GM12874 (cell line): ENCODE results near the gene TUFT1.

Experiments
- TF ChIP-seq, protein P1 (sequence below): IDR thresholded peaks from 2 replicates; pipeline ENCODE4 v1.5.1; 2011; ENCODE audit warnings: low read depth, mild to moderate bottlenecking, control low read depth, low read length, moderate library complexity; ENCODE audit not compliant: insufficient read depth

TUFT1 gene

DNA sequence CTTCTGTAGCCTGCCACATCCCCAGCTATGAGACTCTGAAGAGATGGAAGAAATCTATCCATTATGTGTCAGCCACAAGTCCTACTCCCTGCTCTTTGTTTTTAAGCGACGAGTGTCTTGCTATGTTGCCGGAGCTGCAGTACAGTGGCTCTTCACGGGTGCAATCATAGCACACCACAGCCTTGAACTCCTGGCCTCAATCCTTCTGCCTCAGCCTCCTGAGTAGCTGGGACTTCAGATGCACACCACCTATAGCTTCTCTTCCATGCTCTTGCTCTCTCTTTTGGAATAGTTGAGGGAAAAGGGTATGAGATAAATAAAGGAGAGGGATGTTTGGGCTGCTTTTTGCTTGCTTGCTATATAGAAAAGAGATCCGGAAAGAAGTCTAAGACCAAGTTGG is 1.6 kb downstream of the TUFT1 start:
- TF ChIP-seq, protein P1, sequence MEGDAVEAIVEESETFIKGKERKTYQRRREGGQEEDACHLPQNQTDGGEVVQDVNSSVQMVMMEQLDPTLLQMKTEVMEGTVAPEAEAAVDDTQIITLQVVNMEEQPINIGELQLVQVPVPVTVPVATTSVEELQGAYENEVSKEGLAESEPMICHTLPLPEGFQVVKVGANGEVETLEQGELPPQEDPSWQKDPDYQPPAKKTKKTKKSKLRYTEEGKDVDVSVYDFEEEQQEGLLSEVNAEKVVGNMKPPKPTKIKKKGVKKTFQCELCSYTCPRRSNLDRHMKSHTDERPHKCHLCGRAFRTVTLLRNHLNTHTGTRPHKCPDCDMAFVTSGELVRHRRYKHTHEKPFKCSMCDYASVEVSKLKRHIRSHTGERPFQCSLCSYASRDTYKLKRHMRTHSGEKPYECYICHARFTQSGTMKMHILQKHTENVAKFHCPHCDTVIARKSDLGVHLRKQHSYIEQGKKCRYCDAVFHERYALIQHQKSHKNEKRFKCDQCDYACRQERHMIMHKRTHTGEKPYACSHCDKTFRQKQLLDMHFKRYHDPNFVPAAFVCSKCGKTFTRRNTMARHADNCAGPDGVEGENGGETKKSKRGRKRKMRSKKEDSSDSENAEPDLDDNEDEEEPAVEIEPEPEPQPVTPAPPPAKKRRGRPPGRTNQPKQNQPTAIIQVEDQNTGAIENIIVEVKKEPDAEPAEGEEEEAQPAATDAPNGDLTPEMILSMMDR, result no peak

DNA sequence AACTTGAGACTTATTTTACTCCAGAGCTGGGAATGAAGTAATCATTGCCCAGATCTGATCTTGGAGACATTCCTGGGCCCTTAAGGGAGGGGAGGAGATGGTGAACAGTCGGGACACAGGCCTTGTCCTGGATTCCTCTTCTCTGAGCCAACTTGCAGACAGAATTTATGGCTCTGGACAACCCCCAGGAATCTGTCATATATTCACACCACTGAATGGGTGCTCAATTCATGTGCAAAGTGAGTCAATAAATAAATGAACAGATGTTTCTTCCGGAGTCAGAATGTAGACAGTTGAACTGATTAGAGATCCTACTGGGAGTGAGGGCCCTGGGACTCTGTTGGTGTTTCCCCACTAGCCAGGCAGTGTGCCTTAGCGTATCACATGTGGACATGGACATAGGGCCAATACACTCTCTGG is 2.6 kb downstream of the TUFT1 start:
- TF ChIP-seq, protein P1, result no peak

DNA sequence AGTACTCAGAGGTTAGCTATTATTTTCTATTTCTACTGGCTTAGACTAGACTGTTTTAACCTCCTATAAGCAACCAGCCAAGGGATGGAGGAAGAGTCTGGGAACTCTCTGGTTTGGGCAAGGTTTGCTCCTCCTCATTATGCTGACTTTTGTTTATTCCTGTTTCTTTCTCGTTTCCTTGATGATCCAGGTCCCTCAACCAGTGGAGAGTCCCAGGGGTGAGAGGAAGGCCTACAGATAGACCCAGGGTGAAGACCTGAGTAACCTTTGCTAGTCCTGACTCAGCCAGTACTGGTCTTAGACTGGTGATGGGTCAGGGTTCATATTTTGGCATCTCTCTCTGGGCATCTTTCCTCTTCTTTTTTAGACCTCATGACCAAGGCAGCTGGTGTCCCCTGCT is 5.4 kb downstream of the TUFT1 start:
- TF ChIP-seq, protein P1, result no peak

DNA sequence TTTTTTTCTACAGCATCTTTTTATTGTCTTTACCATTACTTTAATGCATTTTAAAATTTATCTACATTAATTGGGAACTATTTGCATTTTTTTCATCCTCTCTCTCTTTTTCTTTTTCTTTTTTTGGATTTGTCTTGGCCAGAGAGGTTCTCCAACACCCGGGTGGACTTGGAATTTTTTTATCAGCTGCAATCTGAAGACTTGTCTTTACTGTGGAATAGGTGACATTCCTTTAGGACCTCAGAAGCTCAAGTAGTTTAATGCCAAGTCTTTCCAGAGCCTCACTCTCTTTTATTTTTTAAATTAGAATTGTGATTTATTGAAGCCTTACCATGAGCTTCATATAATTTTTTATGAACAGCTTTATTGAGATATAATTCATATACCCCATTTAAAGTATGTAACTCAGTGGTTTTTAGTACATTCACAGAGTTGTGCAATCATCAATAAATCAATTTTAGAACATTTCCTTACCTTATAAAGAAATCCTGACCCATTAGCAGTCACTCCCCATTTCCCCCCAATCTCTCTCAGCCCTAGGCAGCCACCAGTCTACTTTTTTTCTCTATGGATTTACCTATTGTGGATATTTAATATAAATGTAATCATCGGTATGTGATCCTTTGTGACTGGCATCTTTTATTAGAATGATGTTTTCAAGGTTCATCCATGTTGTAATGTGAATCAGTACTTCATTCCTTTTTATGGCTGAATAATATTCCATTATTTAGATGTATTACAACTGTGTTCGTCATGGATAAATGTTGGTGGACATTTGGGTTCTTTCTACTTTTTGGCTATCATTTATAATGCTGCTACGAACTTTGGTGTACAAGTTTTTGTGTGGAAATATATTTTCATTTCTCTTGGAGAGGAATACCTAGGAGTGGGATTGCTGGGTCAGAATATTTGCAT is 6.2 kb downstream of the TUFT1 start:
- TF ChIP-seq, protein P1, result no peak

DNA sequence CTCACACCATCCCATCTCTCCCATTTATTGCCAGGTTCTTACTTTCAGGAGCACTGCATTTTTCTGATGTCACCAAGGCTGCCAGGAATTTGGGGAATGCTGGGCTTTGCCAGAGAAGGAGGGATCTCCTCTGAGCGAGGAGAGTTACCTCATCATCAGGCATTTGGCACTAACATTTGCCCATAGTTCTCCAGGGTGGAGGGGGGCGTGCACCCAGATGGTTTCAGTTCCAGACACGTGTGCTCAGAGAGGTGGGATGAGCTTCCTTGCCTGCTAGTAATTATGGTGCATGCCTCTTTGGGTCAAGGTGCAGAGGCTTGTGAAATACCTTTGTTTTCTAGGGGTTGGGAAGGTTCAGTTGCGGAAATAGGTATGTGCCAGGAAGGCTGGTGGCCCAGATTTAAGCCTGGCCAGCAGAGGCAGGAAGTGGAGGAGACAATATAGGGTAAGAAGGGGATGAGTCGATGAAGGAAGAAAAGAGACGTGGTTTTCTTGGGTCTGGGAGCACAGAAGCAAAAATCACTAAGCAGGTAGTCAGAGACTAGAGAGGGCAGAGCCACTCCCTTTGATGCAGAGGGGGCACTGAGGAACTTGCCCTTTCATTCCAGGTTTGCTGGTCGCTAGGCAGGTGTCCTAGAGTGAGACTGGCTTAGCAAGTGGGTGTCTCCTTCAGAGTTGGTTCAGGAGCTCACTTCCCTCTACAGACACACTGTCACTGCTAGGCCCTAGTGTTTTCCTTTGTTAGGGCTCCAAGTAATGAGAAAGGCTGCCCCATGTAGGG is 7.2 kb downstream of the TUFT1 start:
- TF ChIP-seq, protein P1, result no peak

DNA sequence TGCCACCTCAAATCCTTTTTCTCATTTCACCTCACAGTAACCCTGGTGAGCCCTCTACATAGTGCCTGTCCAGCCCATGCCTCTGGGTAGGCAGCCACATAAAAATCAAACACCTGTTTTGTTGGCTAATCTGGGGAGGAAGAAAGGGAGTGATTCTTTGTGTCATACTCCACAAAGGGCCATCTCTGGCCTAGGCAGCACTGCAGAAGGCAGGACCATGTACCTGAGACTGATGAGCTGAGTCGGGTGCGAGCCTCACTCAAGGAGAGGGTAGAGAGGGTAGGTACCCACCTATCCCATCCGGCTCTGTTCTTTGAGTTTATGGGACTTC is 7.8 kb downstream of the TUFT1 start:
- TF ChIP-seq, protein P1, result no peak

DNA sequence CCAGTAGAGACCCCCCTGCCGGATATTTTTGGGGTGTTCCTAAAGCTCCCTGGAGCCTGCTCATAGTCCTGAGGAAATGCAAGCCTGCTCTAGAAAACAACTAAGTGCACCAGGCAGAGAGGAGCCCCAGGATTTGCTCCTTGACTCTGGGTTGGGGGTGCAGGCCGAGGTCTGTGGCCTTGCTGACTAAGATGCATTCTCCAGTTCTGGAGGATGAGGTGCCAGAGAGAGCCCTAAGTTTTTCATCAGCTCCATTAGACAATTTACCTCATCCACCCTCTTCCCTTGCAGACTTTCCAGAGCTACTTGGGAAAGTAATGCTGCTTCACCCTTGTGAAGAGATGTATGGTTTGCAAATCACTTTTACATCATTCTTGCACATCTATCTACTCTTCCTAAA is 9.1 kb downstream of the TUFT1 start:
- TF ChIP-seq, protein P1, result no peak
